Esophagus squamous epithelium (tissue), 4 donors: ENCODE data around the gene UTP4.

ENCODE experiments used
- CTCF ChIP-seq, 6 experiments: fragments of 450-650 bp in 4 of 6; fragments of 200-600 bp in 2 of 6; sonication (generic) in 2 of 6; IDR thresholded peaks; one replicate each; pipeline ENCODE4 v1.5.1; 2016 to 2019; ENCODE audit warnings: antibody characterized with exemption in 6 of 6, mild to moderate bottlenecking in 4 of 6, moderate library complexity in 4 of 6
- POLR2A ChIP-seq, 4 donors: fragments of 450-650 bp; IDR thresholded peaks; one replicate each; pipeline ENCODE4 v1.6.1; 2017; ENCODE audit warnings: antibody characterized with exemption in 4 of 4, mild to moderate bottlenecking in 4 of 4, moderate library complexity in 3 of 4

DNA sequence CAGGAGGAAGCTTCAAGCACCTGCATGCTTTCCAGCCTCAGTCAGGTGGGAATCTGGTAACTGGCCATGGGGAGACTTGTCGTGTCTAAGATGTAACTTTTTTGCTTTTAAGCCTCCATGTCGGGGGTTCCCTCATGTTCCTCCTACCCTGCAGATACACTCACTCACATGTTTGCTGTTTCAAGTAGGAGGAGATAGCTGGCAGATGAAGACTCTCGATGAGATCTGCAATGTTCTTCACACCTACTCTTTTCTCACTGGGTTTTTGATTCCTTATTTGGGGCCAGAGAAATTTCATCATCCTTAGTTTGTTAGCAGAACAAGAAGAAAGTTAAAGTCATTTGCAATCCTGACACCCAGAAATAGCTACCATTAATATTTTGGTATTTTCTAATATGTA is 24.7 kb downstream of the UTP4 start:
- TF ChIP-seq CTCF (IDR thresholded peaks at IDR 0.05) (no peak), POLR2A (IDR thresholded peaks at IDR 0.05) (no peak)
